Esophagus squamous epithelium (tissue), 4 donors: Measurements from ENCODE around the gene DISP3.

Experiments used
- POLR2A ChIP-seq, 4 donors: fragments of 450-650 bp; IDR thresholded peaks; one replicate each; pipeline ENCODE4 v1.6.1; 2017; ENCODE audit warnings: antibody characterized with exemption in 4 of 4, mild to moderate bottlenecking in 4 of 4, moderate library complexity in 3 of 4
- TF ChIP-seq, protein P1 (sequence below), 6 experiments: fragments of 450-650 bp in 4 of 6; fragments of 200-600 bp in 2 of 6; sonication (generic) in 2 of 6; IDR thresholded peaks; one replicate each; pipeline ENCODE4 v1.5.1; 2016 to 2019; ENCODE audit warnings: antibody characterized with exemption in 6 of 6, mild to moderate bottlenecking in 4 of 6, moderate library complexity in 4 of 6

DNA sequence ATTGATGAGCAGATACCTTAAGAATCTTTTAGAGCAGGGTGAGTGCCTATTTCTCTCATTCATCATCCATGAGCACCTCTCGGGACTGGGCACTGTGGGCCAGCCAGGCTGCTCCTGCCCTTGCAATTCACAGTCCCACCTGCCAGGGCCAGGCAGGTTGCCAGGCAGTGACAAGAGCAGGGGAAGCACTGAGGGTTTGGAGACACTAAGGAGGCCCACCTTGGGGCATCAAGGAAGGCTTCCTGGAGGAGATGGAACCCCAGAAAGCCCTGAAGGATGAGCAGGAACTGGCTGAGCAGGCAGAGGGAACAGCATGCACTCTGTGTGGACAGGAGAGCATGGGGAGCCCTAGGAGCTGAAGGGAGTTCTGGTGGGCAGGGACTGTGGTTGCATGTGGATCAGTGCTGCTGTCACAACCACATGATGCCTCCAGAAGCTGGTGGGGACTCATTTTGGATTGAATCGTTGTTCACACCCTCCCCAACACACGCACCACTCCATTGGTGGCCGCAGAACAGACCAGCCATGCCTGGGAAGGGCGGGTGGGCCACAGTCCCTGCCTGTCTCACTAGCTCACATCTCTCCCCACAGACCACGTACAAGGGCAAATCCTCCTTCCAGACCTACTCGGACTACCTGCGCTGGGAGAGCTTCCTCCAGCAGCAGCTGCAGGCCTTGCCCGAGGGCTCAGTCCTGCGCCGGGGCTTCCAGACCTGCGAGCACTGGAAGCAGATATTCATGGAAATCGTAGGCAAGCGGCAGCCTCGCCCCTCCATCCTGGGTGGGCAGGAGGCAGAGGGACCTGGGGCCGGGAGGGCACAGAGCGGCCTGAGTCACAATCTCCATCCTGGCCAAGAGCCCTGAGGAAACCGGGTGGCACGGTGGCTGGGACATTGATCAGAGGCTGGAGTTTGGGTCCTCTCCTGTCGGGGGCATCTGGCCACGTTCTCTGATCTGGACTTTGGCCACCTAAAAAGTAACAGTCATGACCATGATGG is 55.1 kb downstream of the DISP3 start:
- TF ChIP-seq, protein P1, sequence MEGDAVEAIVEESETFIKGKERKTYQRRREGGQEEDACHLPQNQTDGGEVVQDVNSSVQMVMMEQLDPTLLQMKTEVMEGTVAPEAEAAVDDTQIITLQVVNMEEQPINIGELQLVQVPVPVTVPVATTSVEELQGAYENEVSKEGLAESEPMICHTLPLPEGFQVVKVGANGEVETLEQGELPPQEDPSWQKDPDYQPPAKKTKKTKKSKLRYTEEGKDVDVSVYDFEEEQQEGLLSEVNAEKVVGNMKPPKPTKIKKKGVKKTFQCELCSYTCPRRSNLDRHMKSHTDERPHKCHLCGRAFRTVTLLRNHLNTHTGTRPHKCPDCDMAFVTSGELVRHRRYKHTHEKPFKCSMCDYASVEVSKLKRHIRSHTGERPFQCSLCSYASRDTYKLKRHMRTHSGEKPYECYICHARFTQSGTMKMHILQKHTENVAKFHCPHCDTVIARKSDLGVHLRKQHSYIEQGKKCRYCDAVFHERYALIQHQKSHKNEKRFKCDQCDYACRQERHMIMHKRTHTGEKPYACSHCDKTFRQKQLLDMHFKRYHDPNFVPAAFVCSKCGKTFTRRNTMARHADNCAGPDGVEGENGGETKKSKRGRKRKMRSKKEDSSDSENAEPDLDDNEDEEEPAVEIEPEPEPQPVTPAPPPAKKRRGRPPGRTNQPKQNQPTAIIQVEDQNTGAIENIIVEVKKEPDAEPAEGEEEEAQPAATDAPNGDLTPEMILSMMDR (IDR thresholded peaks at IDR 0.05): no peak
- TF ChIP-seq POLR2A (IDR thresholded peaks at IDR 0.05): no peak
